ENCODE data around the gene CRIP3. TPM values are rescaled to one million over a fixed set of nuclear protein-coding genes. Genes with fewer than 3 reads are reported as not detected.
A peak's percentile ranks its signal among the peaks of the same experiment; 100 is the strongest.

The CRIP3 gene
- polyA plus RNA-seq, 3 donors: 1.2 to 12.8 (median 1.6) TPM

- no peaks in the 10 kb centered on the region for H4K20me1 ChIP-seq (ENCODE audit: insufficient read depth, low read length)
- no peaks in the 10 kb centered on the region for H3K79me2 ChIP-seq (ENCODE audit: insufficient read depth, low read length)
- no peak overlapping the region for H3K4me3 ChIP-seq (replicated peaks in 1 of 3; ENCODE audit: low read depth in 2 of 3, low read length in 3 of 3)
- no peaks in the 10 kb centered on the region for H3K9me3 ChIP-seq (replicated peaks in 1 of 2; ENCODE audit: control insufficient read depth in 1 of 2, insufficient read depth in 1 of 2, low read length in 2 of 2)
- DNase-seq: peak; percentile 17 to 51 (median 38)
- Mint-ChIP-seq H3K9me3 (no peaks in the 10 kb centered on the region), H3K4me3 (no peak overlapping the region), H3K36me3 (peaks cover 34 to 37% of the 10 kb centered on the region in 2 donors), H3K27me3 (ENCODE audit: low read depth in 3 of 3) (no peaks in the 10 kb centered on the region), H3K4me1 (peaks cover 39% of the 10 kb centered on the region), H3K27ac (peak overlapping the region in 2 of 7 donors; percentile 53 to 71)
- H3K9ac ChIP-seq (ENCODE audit: insufficient read depth, low read length, poor library complexity, severe bottlenecking): no peak overlapping the region
- peaks cover 28 to 41% of the 10 kb centered on the region in 2 donors for H3K36me3 ChIP-seq (replicated peaks in 1 of 2; ENCODE audit: control insufficient read depth in 1 of 2, insufficient read depth in 2 of 2, low read length in 2 of 2)
- peaks cover 42 to 43% of the 10 kb centered on the region in 2 donors for H3K4me1 ChIP-seq (ENCODE audit: control insufficient read depth in 1 of 2, insufficient read depth in 2 of 2, low read length in 2 of 2)
- H3K27ac ChIP-seq (ENCODE audit: low read depth in 1 of 2, low read length in 2 of 2): no peak overlapping the region
- H2AFZ ChIP-seq (ENCODE audit: insufficient read depth, low read depth, low read length, poor library complexity, severe bottlenecking): no peak overlapping the region
- intact Hi-C loops (cut with micrococcal nuclease): loop anchor here (1.0 to 5.0 kb wide), 2 partner anchors 71 to 72 kb away; no protein-coding TSS in a partner anchor
- no peaks in the 10 kb centered on the region for H3K27me3 ChIP-seq (ENCODE audit: control insufficient read depth in 2 of 2, insufficient read depth in 2 of 2, low read length in 2 of 2)
- WGBS (ENCODE audit: insufficient coverage): no CpG with 5 or more reads among the region's 2 CpGs
- no peak overlapping the region for H3K4me2 ChIP-seq (replicated peaks; ENCODE audit: extremely low read depth, low read length, poor library complexity, severe bottlenecking)
- peak; percentile 65 for TF ChIP-seq CTCF (IDR thresholded peaks at IDR 0.05)
These were observed 26.0 kb upstream of the CRIP3 start for GRCh38 chr6:43334466-43335095.

DNA sequence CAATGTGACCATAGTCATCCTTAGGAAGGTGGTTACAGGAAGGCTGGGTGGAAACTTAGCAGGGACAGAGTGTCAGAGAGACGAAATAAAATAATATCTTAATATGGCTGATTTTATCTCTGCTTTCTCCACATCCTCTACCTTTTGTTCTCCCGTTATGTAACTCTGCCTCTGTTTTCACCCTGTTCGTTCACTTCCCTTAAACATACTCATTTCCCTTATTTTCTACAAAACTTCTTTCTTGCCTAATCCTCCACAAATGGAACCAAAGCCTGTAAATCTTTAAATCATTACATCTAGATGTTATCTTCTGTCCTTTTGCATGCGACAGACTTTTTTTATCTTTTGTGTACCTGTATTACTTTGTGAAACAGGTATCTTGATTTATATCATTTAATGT lies 23.3 kb upstream of the CRIP3 start:
- H3K27ac ChIP-seq (ENCODE audit: low read depth in 1 of 2, low read length in 2 of 2): peak overlapping the region; percentile 66
- Mint-ChIP-seq H3K27ac (peak overlapping the region; percentile 60 to 92 (median 84)), H3K4me3 (peak overlapping the region; percentile 17 to 72)

More for the DNA sequence above, 23.3 kb upstream of the CRIP3 start:
- no CpG with 5 or more reads among the region's 4 CpGs for WGBS (ENCODE audit: insufficient coverage)
- Histone ChIP-seq H3K9me3 (replicated peaks in 1 of 2; ENCODE audit: control insufficient read depth in 1 of 2, insufficient read depth in 1 of 2, low read length in 2 of 2) (no peaks in the 10 kb centered on the region), H4K20me1 (ENCODE audit: insufficient read depth, low read length) (no peaks in the 10 kb centered on the region), H3K9ac (ENCODE audit: insufficient read depth, low read length, poor library complexity, severe bottlenecking) (no peak overlapping the region), H3K4me3 (replicated peaks in 1 of 3; ENCODE audit: low read depth in 2 of 3, low read length in 3 of 3) (peak overlapping the region in 2 of 3 experiments; percentile 10 to 55), H2AFZ (ENCODE audit: insufficient read depth, low read depth, low read length, poor library complexity, severe bottlenecking) (peak overlapping the region; percentile 57), H3K27me3 (ENCODE audit: control insufficient read depth in 2 of 2, insufficient read depth in 2 of 2, low read length in 2 of 2) (no peaks in the 10 kb centered on the region), H3K36me3 (replicated peaks in 1 of 2; ENCODE audit: control insufficient read depth in 1 of 2, insufficient read depth in 2 of 2, low read length in 2 of 2) (peaks cover 5 to 14% of the 10 kb centered on the region in 2 donors), H3K4me1 (ENCODE audit: control insufficient read depth in 1 of 2, insufficient read depth in 2 of 2, low read length in 2 of 2) (peaks cover 42 to 43% of the 10 kb centered on the region in 2 donors), H3K79me2 (ENCODE audit: insufficient read depth, low read length) (no peaks in the 10 kb centered on the region), H3K4me2 (replicated peaks; ENCODE audit: extremely low read depth, low read length, poor library complexity, severe bottlenecking) (peak overlapping the region; percentile 55)
- intact Hi-C loops (cut with micrococcal nuclease): no loop called here
- no peaks in the 10 kb centered on the region for H3K9me3 Mint-ChIP-seq
- no peaks in the 10 kb centered on the region for H3K27me3 Mint-ChIP-seq (ENCODE audit: low read depth in 3 of 3)
- peaks cover 39% of the 10 kb centered on the region for H3K4me1 Mint-ChIP-seq
- H3K36me3 Mint-ChIP-seq: peaks cover 16 to 23% of the 10 kb centered on the region in 2 donors
- peak; percentile 53 to 71 (median 65) for DNase-seq
- TF ChIP-seq CTCF (IDR thresholded peaks at IDR 0.05): no peak

Data from CD14-positive monocyte (primary cell).